Astrocyte (in vitro differentiated cells and primary cell): ENCODE results near the gene SHCBP1.

ENCODE experiments used
- EZH2 ChIP-seq: IDR thresholded peaks from 2 replicates; pipeline ENCODE4 v1.6.1; 2012; ENCODE audit warnings: mild to moderate bottlenecking, low read length, inconsistent platforms; ENCODE audit not compliant: insufficient read depth
- TF ChIP-seq, protein P1 (sequence below): IDR thresholded peaks from 2 replicates; pipeline ENCODE4 v1.5.1; 2011; ENCODE audit warnings: low read depth, mild to moderate bottlenecking, inconsistent platforms, low read length, moderate library complexity; ENCODE audit not compliant: insufficient read depth

DNA sequence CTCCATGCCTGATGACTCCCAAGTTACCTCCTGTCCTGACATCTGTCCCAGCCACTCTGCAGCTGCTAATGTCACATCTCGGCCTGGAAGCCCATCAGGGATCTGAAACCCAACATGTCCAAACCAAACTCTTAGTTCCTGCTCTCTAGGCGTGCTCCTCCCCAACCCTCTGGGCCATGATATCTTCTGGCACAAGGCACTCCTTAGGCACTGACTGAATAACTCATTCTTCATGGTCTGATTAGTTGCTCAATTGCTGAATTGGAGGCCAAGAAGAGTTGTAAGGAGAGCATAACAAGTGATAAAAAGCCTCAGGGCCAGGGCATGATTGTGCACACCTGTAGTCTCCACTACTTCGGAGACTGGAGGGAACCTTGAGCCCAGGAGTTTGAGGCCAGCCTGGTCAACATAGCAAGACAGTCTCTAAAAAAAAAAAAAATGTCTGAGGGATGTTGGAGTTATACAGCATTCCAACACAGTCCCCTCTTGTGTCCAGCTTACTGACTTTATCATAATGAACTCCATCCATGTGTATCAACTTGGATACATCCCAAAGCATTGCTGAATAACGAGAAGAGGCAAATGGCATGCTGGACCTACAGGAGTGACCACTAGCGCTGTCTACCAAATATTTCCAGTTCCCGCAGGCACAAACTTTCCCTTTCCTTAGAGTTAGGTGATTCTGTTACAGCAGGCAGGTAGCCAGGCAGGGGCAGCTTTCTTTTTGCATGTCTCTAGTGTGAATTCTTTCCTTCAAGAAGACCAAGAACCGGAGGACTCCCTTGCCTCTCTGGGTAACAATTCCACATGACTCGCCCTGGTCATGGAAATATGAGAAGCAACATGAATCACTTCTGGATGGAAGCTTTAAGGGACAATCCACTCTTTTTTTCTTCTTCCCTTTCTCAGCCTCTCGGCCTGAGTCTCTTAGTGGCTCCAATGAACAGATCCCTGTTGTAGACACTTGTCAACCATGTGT is 18.1 kb upstream of the SHCBP1 start:
- TF ChIP-seq, protein P1, sequence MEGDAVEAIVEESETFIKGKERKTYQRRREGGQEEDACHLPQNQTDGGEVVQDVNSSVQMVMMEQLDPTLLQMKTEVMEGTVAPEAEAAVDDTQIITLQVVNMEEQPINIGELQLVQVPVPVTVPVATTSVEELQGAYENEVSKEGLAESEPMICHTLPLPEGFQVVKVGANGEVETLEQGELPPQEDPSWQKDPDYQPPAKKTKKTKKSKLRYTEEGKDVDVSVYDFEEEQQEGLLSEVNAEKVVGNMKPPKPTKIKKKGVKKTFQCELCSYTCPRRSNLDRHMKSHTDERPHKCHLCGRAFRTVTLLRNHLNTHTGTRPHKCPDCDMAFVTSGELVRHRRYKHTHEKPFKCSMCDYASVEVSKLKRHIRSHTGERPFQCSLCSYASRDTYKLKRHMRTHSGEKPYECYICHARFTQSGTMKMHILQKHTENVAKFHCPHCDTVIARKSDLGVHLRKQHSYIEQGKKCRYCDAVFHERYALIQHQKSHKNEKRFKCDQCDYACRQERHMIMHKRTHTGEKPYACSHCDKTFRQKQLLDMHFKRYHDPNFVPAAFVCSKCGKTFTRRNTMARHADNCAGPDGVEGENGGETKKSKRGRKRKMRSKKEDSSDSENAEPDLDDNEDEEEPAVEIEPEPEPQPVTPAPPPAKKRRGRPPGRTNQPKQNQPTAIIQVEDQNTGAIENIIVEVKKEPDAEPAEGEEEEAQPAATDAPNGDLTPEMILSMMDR = no peak
- TF ChIP-seq EZH2 = no peak
